K562 (cell line): Measurements from ENCODE around the gene IL36RN. TPM values are rescaled to one million over a fixed set of nuclear protein-coding genes. Genes with fewer than 3 reads are reported as not detected.
A peak's percentile ranks its signal among the peaks of the same experiment; 100 is the strongest.

ENCODE experiments used
- ATAC-seq: fragments of 200-7000 bp; cut with Tn5 transposase; 3 replicates; pipeline ENCODE4 v1.9.1; 2020; ENCODE audit warnings: moderate library complexity
- BruUV-seq: library from RNA; stranded (reverse); fragments of 400-500 nt; replicated peaks from 2 replicates; lab custom pipeline; 2021; lab: Mats Ljungman, UMichigan
- CTCF ChIA-PET: fragments of 300-600 bp; formaldehyde crosslinking; extraction: SDS; loops from one replicate; lab custom pipeline; 2021; ENCODE audit warnings: low intra/inter-chr PET ratio; lab: Yijun Ruan, JAX
- POLR2A ChIA-PET: fragments of 300-600, 350-650 bp; sonication (Branson Sonifier 250); formaldehyde crosslinking; extraction: SDS; loops from one replicate; lab custom pipeline; 2021; ENCODE audit warnings: antibody characterized with exemption, inconsistent platforms; lab: Yijun Ruan, JAX
- DNase-seq, 4 experiments: peaks; one replicate each; pipeline versions ENCODE4 v3.0.0 to v3.0.0-alpha.2; 2011 to 2018; ENCODE audit warnings: low spot score in 3 of 4, mixed read lengths in 3 of 4; ENCODE audit errors: extremely low read depth in 1 of 4
- FAIRE-seq: peaks from 2 replicates; lab custom pipeline; 2011; peaks lifted over from hg19 to GRCh38; lab: Jason Lieb, UNC
- H2AFZ ChIP-seq: 2 replicates; pipeline ENCODE4 v1.6.0; 2011; ENCODE audit warnings: low read depth, low read length, control low read depth, inconsistent platforms
- H3K27ac ChIP-seq: fragments of 200-600 bp; 3 replicates; pipeline ENCODE4 v1.8.0; 2011; ENCODE audit warnings: low read depth, mild to moderate bottlenecking, control low read depth, inconsistent platforms, low read length, moderate library complexity, mixed read lengths; ENCODE audit errors: extremely low read depth
- H3K27me3 ChIP-seq, 2 experiments: fragments of 300-600 bp in 1 of 2; 2 replicates in 1 of 2; 3 replicates in 1 of 2; pipeline versions ENCODE4 v1.6.0 to v1.8.0; 2011; ENCODE audit warnings: inconsistent platforms in 2 of 2, low read length in 2 of 2, mild to moderate bottlenecking in 1 of 2, mixed read lengths in 1 of 2, moderate library complexity in 1 of 2; ENCODE audit not compliant: control insufficient read depth in 2 of 2, insufficient read depth in 2 of 2
- H3K36me3 ChIP-seq: fragments of 300-600 bp; 3 replicates; pipeline ENCODE4 v1.8.0; 2011; ENCODE audit warnings: mild to moderate bottlenecking, low read length, inconsistent platforms; ENCODE audit not compliant: control insufficient read depth, insufficient read depth
- H3K4me1 ChIP-seq, 2 experiments: fragments of 200-600 bp in 1 of 2; replicated peaks in 1 of 2; 2 replicates in 1 of 2; 3 replicates in 1 of 2; pipeline versions ENCODE4 v1.5.1 to v1.8.0; 2011; ENCODE audit warnings: inconsistent platforms in 2 of 2, low read length in 2 of 2, mild to moderate bottlenecking in 1 of 2, mixed read lengths in 1 of 2, moderate library complexity in 1 of 2; ENCODE audit not compliant: control insufficient read depth in 2 of 2, insufficient read depth in 2 of 2
- H3K4me2 ChIP-seq: 2 replicates; pipeline ENCODE4 v1.6.1; 2011; ENCODE audit warnings: low read length, control low read depth, inconsistent platforms, mixed read lengths; ENCODE audit not compliant: insufficient read depth
- H3K4me3 ChIP-seq: fragments of 200-600 bp; sonication (generic), shearing (Covaris generic); 2 replicates; pipeline ENCODE4 v1.5.1; 2016; ENCODE audit warnings: control low read depth, inconsistent platforms
- H3K79me2 ChIP-seq: fragments of 200-600 bp; 3 replicates; pipeline ENCODE4 v1.8.0; 2011; ENCODE audit warnings: low read length, inconsistent platforms; ENCODE audit not compliant: control insufficient read depth, insufficient read depth
- H3K9ac ChIP-seq, 2 experiments: 2 replicates each; pipeline versions ENCODE4 v1.6.0 to v1.6.1; 2011; ENCODE audit warnings: low read depth in 2 of 2, low read length in 2 of 2, control low read depth in 1 of 2, inconsistent platforms in 1 of 2, mild to moderate bottlenecking in 1 of 2, mixed read lengths in 1 of 2; ENCODE audit not compliant: insufficient read depth in 1 of 2
- H3K9me1 ChIP-seq: one replicate; pipeline ENCODE4 v1.6.0; 2011; ENCODE audit warnings: inconsistent platforms, mild to moderate bottlenecking, low read length, moderate library complexity; ENCODE audit not compliant: control insufficient read depth, insufficient read depth
- H3K9me3 ChIP-seq: replicated peaks from 2 replicates; pipeline ENCODE4 v1.5.1; 2011; ENCODE audit warnings: low read depth, low read length, inconsistent platforms; ENCODE audit not compliant: control insufficient read depth, insufficient read depth
- H4K20me1 ChIP-seq: replicated peaks from 2 replicates; pipeline ENCODE4 v1.6.1; 2011; ENCODE audit warnings: low read length, inconsistent platforms, mixed read lengths; ENCODE audit not compliant: control insufficient read depth, insufficient read depth
- ARNT ChIP-seq, 2 experiments: fragments of 450-650 bp; IDR thresholded peaks; 2 replicates each; pipeline ENCODE4 v1.6.1; 2016; ENCODE audit warnings: mild to moderate bottlenecking in 1 of 2
- CSDE1 ChIP-seq, 2 experiments: fragments of 450-650 bp; IDR thresholded peaks; 2 replicates each; pipeline ENCODE4 v1.6.1; 2016; ENCODE audit warnings: mild to moderate bottlenecking in 1 of 2
- ELF4 ChIP-seq: fragments of 450-650 bp; formaldehyde crosslinking; IDR thresholded peaks from 2 replicates; pipeline ENCODE4 v1.4.0; 2022; ENCODE audit warnings: missing genetic modification characterization
- HBP1 ChIP-seq: fragments of 450-650 bp; formaldehyde crosslinking; IDR thresholded peaks from 2 replicates; pipeline ENCODE4 v1.4.0; 2022; ENCODE audit warnings: missing genetic modification characterization
- OTX1 ChIP-seq: fragments of 450-650 bp; formaldehyde crosslinking; IDR thresholded peaks from 2 replicates; pipeline ENCODE4 v1.4.0; 2022; ENCODE audit warnings: mild to moderate bottlenecking
- PHB2 ChIP-seq: fragments of 450-650 bp; IDR thresholded peaks from 2 replicates; pipeline ENCODE4 v1.6.1; 2017; ENCODE audit warnings: low read depth
- POLR2H ChIP-seq: IDR thresholded peaks from 2 replicates; pipeline ENCODE4 v1.6.1; 2016; ENCODE audit warnings: missing genetic modification characterization, low read depth, mild to moderate bottlenecking, control low read depth, missing compliant biosample characterization, moderate library complexity
- SETDB1 ChIP-seq: IDR thresholded peaks from one replicate; pipeline ENCODE4 v1.6.1; 2012; ENCODE audit warnings: low read length, control low read depth, inconsistent platforms
- THAP7 ChIP-seq: fragments of 250-450 bp; sonication (Bioruptor Pico); IDR thresholded peaks from 2 replicates; pipeline ENCODE4 v1.5.0; 2021
- THRA ChIP-seq: fragments of 450-650 bp; IDR thresholded peaks from 2 replicates; pipeline ENCODE4 v1.6.1; 2017; ENCODE audit warnings: mild to moderate bottlenecking, moderate library complexity
- THRB ChIP-seq: fragments of 450-650 bp; formaldehyde crosslinking; conservative IDR thresholded peaks from 2 replicates; pipeline ENCODE4 v1.4.0; 2022; ENCODE audit warnings: mild to moderate bottlenecking, missing genetic modification characterization
- ZBTB26 ChIP-seq: fragments of 450-650 bp; formaldehyde crosslinking; IDR thresholded peaks from 2 replicates; pipeline ENCODE4 v1.4.0; 2022; ENCODE audit warnings: missing genetic modification characterization
- ZBTB9 ChIP-seq: fragments of 450-650 bp; formaldehyde crosslinking; IDR thresholded peaks from 2 replicates; pipeline ENCODE4 v1.4.0; 2020; ENCODE audit warnings: mild to moderate bottlenecking, moderate library complexity
- ZNF445 ChIP-seq: fragments of 250-450 bp; sonication (Bioruptor Pico); IDR thresholded peaks from 2 replicates; pipeline ENCODE4 v1.4.0; 2020; ENCODE audit warnings: low read depth, mild to moderate bottlenecking, moderate library complexity
- WGBS: fragments of 100-300 bp; shearing (Covaris generic); methylation state at CpG from one replicate; pipeline ENCODE4 v1.1.6; 2016; ENCODE audit warnings: low coverage, mixed read lengths; ENCODE audit not compliant: insufficient coverage; ENCODE audit errors: missing lambda C conversion rate; 5-methylcytosine and 5-hydroxymethylcytosine counted together
- in situ Hi-C: fragments of 300-500 bp; cut with MboI; formaldehyde crosslinking; loops from 4 replicates; pipeline ENCODE4 v1.15.0; 2018; ENCODE audit warnings: inconsistent platforms, mixed read lengths
- intact Hi-C: fragments of 100-400 bp; cut with micrococcal nuclease; formaldehyde crosslinking; loops from 2 replicates; pipeline ENCODE4 v1.14.2; 2022
- polyA plus RNA-seq, 8 experiments: library from polyadenylated mRNA; depleted of rRNA in 4 of 8; stranded (reverse) in 5 of 8; unstranded in 3 of 8; fragments of >200 nt; fragmentation: Nextera tagmentation in 2 of 8; fragmentation: Illumina TruSeq in 1 of 8; extraction: Ambion mirVana in 2 of 8; extraction: Trizol in 1 of 8; gene quantifications; 2 replicates each; pipeline versions ENCODE4 v1.2.1 to v1.2.3, GENCODE V29; 2011 to 2014; ENCODE audit warnings: inconsistent platforms in 1 of 8, missing spikeins in 1 of 8
- total RNA-seq, 7 experiments: library from RNA; depleted of rRNA in 6 of 7; stranded (reverse); fragments of >200 nt in 6 of 7; fragmentation: Illumina TruSeq in 2 of 7; extraction: Trizol in 2 of 7; gene quantifications; 2 replicates each; pipeline versions ENCODE4 v1.2.1 to v1.2.3, GENCODE V29; 2011 to 2021; ENCODE audit warnings: low replicate concordance in 1 of 7

Gene IL36RN
- total and polyA plus RNA-seq, 9 of the 15 experiments (the other 6 are each of a cell fraction or from before 2014, with no cell fraction given) = not detected

GRCh38 chr2:113058411-113058994, 495 bp upstream of the IL36RN start:
- Histone ChIP-seq H4K20me1 (no peaks in the 10 kb centered on the region), H3K27me3 (peaks cover 0 to 17% of the 10 kb centered on the region in 2 experiments; a peak in 3 of 5 replicates), H3K27ac (no peak overlapping the region), H3K9ac (no peak overlapping the region), H3K4me3 (no peak overlapping the region), H3K4me2 (no peak overlapping the region; the same call in 1 of the 2 replicates), H3K9me3 (no peaks in the 10 kb centered on the region), H3K36me3 (no peaks in the 10 kb centered on the region), H2AFZ (peak overlapping the region; percentile 28; the same call in 1 of the 2 replicates), H3K4me1 (no peaks in the 10 kb centered on the region), H3K9me1 (no peaks in the 10 kb centered on the region), H3K79me2 (no peaks in the 10 kb centered on the region)
- no TSS peak for BruUV-seq
- POLR2A ChIA-PET = interaction anchor here (0.5 to 1.9 kb wide), 6 partner anchors 10 to 1140 kb away, joined by 3 to 6 read pairs (median 4); partner anchors contain the start of gene IL1F10
- DNase-seq (no peak), ATAC-seq (no peak), FAIRE-seq (no peak)
- 0% methylated on average over 2 of the region's 2 CpGs for WGBS
- CTCF ChIA-PET = no interaction called here
- intact Hi-C loops = no loop called here
- in situ Hi-C loops = no loop called here
- TF ChIP-seq THRA (no peak), ELF4 (CRISPR knock-in tag) (peak; percentile 88), ARNT (IDR thresholded peaks at IDR 0.05) (no peak), CSDE1 (IDR thresholded peaks at IDR 0.05) (no peak), ZBTB26 (CRISPR knock-in tag) (peak; percentile 88; the same call in 1 of the 2 replicates), THAP7 (CRISPR knock-in tag) (no peak), HBP1 (CRISPR knock-in tag) (peak; percentile 87), THRB (CRISPR knock-in tag) (0 out of 2 replicates have a peak, but pooled peaks have one; percentile 73), ZBTB9 (no peak), POLR2H (tag) (no peak), PHB2 (0 out of 2 replicates have a peak, but pooled peaks have one; percentile 34), SETDB1 (no peak), ZNF445 (no peak), OTX1 (CRISPR knock-in tag) (peak; percentile 86)
